Measurements from ENCODE around the gene UBB.

GRCh38 chr17:16378636-16379282, 2.1 kb upstream of the UBB start:
- TF ChIP-seq CTCF (IDR thresholded peaks at IDR 0.05) (no peak), POLR2A (IDR thresholded peaks at IDR 0.05) (no peak), EP300 (IDR thresholded peaks at IDR 0.05) (no peak)
